HG02884 (cell line): ENCODE results near the gene PLEKHA5.

Source experiments
- ATAC-seq: cut with Tn5 transposase; IDR thresholded peaks from one replicate; pipeline ENCODE4 v1.9.1; 2021; ENCODE audit warnings: mild to moderate bottlenecking, moderate library complexity; ENCODE audit not compliant: unreplicated experiment

PLEKHA5 gene

DNA sequence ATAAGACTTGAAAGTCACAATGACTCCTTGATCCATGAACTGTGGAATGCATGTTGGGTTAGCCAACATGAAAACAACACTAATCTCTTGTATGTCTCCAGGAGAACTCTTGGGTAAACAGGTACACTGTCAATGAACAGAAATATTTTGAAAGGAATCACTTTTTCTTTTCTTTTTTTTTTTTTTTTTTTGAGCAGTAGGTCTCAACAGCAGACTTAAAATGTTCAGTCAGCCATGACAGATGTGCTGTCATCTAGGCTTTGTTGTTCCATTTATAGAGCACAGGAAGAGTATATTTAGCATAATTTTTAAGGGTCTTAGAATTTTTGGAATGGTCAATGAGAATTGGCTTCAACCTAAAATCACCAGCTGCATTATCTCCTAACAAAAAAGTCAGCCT, 2.3 kb upstream of the PLEKHA5 start:
- no peak for ATAC-seq

DNA sequence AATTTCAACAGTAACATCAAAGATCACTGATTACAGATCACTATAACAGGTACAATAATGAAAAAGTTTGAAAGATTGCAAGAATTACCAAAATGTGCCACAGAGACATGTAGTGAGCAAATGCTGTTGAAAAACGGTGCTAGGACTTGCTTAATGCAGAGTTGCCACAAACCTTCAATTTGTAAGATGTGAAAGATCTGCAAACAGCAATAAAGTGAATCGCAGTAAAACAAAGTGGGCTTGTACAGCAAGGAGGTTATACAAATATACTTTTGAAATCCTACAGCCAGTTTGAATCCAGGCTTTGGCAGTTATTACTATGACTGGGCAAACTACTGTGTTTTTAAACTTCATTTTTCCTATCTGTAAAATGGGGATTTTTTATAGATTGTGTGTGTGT, 1.0 kb upstream of the PLEKHA5 start:
- ATAC-seq = no peak

DNA sequence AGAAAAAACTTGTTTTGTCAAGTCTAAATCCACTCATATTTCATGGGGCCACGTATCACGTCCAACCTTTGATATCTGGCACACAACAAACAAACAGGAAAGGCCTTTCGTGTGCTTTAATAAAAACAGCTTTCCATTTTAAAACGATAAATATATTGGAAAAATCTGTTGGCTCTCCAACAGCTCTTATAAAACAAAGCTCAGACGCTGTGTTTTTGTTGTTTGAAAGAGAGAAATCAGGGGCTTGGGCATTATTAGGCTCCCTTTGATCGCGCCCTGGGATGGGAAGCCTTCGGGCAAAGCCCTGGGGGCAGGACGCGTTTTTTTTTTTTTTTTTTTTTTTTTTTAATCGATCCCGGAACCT, 429 bp upstream of the PLEKHA5 start:
- ATAC-seq = no peak

GRCh38 chr12:19130224-19131024, 891 bp downstream of the PLEKHA5 start:
- no peak for ATAC-seq

DNA sequence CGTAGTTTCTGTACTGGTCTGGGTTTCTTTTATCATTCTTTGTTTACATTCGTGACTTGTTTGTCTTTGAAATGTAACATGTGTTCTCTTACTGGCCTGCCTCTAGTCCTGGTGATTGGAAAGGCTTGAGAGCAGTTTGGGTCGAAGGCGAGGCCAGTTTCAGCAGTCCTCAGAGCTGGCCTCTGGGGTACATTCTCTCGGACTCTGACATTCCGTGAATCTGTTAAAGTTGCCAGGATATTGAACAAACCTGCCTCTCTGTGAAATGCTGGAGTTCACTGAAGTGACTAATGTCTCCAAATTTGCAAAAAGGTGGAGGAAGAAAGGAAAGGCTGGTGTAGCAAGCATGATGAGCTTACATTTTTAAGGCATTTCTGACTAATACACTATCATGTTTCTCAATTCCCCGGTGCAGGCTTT, 1.5 kb downstream of the PLEKHA5 start:
- ATAC-seq = no peak

DNA sequence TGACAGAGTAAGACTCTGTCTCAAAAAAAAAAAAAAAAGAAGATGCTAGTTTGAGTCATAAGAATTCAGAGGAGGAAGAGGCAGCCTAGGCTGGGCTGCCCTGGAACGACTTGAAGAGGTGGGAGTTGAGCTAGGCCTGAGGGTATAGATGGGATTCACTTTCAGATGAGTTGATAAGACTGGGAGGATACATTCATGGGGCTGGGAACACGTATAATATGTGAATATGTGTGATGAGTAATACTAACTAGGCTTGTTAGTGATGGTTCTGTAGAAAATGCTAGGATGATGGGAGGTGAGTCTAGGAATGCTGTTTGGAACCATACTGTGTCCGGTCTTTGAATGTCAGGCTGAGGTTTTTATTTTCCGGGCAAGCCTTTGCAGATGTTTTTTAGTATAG, 9.0 kb downstream of the PLEKHA5 start:
- ATAC-seq = no peak

DNA sequence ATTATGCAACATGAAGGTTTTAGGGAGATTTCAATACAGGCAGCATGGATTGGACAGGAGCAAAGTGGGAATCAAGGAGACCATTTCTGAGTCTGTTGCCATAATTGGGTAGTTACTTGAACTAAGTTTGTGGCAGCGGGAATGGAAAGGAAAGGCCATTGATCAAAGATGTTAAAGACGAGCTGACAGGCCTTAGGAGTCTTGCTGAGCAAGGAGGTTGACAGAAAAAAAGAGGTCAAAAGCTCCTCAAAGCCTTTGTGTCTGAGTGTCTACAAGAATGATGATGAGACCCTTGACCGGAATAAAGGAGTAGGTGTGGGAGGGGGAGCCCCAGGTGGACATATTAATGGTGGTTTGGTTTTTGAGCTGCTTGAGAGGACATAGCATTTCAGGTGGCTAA, 9.4 kb downstream of the PLEKHA5 start:
- ATAC-seq = no peak

DNA sequence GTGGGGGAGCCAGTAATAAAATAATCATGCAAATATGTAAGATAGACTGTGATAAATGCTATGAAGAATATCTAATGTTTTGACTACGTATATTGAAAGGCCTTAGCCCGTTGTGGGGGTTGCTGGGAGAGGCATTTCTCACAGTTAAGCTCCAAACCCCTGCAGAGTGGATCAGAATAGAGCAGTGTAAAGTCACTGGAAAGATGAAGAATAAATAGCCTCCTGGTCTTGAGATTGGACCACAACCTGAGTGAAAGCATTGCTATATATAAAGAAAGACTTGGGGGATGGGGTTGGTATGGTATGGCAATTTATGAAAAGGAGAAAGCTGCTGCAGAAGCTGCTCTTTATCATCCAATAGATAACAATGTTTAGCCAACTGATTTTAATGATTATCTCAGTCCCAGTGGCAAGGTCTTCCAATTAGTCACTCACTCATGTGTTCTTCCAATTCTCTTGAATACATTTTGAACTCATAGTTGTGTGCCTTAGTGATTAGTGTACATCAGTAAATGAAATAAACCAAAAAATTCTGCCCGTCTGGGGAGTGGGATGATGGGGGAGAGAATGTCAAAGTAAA, 10.2 kb downstream of the PLEKHA5 start:
- ATAC-seq = no peak

- no peak for ATAC-seq
Observed at GRCh38 chr12:19140381-19141236, 11.1 kb downstream of the PLEKHA5 start.

GRCh38 chr12:19142499-19142898, 13.0 kb downstream of the PLEKHA5 start:
- no peak for ATAC-seq

DNA sequence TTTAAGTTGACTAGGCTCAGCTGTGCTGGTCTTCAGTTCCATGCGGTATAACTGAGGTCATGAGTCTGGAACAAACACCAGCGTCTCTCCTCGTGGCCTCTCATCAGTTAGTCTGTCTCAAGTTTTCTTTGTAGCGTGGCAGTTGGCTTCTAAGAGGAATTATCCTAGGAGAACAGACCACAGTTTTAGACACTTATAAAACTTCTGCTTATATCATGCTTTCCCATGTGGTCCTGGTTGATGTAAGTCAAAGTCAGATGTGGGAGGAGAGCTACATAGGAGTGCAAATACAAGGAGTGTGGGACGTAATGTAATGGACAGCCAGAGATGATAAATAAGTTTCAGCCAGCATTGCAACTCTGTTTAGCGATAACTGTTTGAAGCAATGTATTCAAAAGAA, 14.8 kb downstream of the PLEKHA5 start:
- ATAC-seq = no peak

DNA sequence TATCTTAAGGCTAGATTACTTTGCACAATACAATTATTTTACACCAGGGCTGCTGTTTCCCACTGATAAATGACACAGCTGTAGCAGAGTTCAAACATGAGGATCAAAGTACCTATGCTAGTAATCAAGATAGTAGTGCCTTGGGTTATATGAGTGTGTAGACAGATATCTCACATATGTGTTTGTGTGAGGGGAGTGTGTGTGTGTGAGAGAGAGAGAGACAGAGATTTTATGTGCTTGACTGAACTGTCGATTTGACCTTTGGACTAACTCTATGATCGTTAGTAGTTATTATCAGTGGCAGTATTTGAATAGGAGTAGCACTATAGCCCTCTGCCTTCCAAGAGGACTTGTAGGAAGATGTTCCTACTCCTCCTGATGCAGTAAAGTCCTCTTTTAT, 15.5 kb downstream of the PLEKHA5 start:
- ATAC-seq = no peak

DNA sequence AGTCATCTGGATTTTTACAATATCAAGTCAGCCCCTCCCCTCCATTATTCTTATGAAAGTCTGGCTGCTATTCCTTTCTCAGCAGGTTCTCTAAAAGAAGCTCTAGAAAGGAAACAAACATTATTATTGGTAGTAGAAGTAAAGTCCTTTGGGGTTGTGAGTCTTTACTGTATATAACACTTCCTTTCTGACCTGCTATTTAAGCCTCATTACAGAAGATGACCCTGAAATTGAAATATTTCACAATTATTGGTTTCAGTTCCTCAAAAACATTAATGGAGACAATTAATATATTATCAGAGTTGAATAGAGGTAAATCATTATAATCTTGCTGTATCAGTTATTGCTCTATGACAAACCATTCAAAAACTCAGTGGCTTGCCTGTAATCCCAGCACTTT, 19.3 kb downstream of the PLEKHA5 start:
- ATAC-seq = no peak

- ATAC-seq = no peak
Observed at GRCh38 chr12:19150273-19150900, 20.9 kb downstream of the PLEKHA5 start.

DNA sequence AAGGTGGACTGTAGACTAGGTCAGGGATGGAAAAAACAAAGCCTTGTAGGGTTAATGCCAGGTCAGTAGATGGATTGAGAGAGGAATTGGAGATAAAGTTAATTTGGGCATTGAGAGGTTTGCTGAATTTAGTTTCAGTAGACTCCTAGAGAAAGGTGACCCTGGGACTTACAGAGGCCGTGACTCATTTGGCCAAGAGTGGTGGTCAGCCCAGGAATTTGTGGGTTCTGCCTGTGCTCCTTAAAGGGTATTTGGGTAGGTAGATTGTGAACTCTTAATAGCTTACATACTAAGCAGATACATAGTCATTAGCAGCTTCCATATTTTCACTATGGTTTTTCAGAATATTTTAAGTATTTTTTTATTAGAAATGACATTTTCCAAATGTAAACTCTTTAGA, 21.8 kb downstream of the PLEKHA5 start:
- no peak for ATAC-seq

DNA sequence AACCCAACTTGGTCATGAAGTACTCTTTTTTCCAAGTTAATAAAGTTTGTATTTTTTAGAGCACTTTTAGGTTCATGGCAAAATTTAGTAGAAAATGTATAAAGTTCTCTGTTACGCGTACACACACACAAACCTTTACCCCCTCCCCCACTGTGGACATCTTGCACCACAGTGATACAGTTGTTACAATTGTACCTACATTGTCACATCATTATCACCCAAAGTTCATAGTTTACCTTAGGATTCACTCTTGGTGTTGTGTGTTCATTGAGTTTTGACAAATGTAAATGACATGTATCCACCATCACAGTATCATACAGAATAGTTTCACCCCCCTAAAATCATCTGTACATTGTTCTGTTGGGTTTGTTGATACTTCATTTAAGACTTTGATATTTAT, 23.9 kb downstream of the PLEKHA5 start:
- ATAC-seq = no peak

- ATAC-seq = no peak
Observed at GRCh38 chr12:19154686-19155085, 25.2 kb downstream of the PLEKHA5 start.

DNA sequence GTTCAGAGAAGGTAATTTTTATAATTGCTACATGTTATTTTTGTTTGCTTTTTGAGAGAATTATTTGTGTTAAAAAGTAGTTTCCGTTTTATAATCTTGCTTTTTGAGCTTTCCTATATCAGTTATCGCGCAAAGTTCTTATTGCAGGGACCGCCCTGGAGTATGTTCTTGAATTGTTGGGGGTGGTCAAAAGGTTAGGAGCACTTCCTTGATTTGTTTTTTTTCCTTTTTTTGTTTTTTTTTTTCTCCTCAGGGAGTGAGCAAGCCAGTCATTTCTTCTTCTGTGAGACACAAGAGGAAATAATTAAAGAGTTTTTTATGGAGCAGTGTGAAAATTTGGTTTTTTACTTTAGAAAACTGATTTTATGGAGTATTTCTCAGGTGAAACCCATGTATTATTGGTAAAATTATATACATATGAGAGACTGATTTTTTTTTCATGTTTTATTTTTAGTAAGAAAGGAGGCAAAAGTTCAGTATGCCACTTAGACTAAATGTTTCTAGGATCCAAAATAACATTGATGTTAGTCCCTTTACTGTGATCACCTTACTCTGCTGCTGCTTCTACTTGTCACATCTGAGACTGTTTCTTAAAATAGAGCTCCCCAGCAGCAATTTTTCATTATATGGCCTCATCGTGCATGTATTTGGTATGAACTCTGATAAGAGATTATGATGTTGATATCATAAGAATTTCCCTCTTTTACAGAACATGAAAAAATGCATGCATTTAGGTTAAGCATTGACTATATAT, 26.6 kb downstream of the PLEKHA5 start:
- no peak for ATAC-seq

DNA sequence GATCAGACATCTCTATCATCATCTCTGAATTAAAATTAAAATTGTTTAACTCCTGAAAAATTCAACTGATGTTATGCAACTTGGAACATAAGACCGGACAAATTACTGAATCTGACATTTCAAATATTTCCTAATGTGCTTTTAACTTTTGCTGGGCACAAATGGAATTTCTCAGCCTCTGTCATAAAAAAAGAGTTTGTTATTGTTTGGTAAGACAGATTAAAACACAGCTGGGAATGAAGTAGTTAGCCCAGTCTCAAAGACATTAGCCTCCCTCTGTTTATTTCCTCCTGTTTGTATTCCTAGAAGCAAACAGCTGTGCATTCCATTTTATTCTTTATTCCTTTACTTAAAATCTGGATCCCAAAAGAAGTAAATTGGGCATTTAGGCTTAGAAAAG, 29.4 kb downstream of the PLEKHA5 start:
- ATAC-seq = no peak

DNA sequence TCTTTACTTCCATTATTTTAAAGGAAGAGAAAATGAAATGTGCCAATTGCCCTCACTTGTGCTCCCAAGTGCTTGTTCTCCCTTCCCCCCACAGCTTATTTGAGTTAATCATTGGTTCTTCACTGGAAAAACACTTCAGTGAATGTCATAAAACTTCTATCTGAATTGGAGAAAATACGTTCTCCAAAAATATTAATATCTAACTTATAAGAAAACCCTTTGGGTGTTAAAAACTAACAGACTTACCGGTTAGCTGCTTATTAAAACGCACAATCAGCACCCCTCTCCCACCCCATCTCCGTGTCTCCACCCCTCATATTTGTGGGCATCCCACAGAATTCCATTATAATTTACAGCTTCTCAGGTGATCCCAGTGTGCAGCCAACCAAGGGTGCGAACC, 31.7 kb downstream of the PLEKHA5 start:
- no peak for ATAC-seq

DNA sequence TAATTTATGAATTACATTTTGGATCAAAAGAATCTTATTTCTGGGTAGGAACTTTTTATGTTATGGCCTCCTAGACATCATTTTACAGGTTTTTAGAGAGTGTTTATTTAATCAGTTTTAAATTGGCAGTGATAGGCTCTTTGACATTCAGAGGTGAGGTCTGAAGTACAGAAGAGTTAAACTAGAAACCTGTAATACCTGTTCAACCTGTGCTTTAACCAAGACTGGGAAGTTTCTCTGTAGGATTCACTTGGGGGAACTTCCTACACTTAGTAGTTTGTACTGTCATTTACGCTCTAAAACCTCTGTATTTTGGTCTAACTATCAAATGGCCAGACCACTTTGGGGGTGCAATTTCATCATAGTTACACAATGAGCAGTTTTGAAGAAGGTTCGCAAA, 35.9 kb downstream of the PLEKHA5 start:
- ATAC-seq = no peak
